ENCODE measurements around the gene PPP1R12B.
"Not testable (repeated sequence)": the region's sequence is repeated elsewhere in the genome, so short reads cannot be mapped to it uniquely, and the experiment has no call there.

The PPP1R12B gene

GRCh38 chr1:202588503-202589189, 240.1 kb downstream of the PPP1R12B start:
- DNase-seq = no peak

- no peak for DNase-seq
Measured at GRCh38 chr1:202589190-202589930, 240.9 kb downstream of the PPP1R12B start.

- DNase-seq = no peak
Measured at GRCh38 chr1:202590126-202590525, 241.6 kb downstream of the PPP1R12B start.

GRCh38 chr1:202590975-202591411, 242.5 kb downstream of the PPP1R12B start:
- no peak for DNase-seq

GRCh38 chr1:202591515-202591914, 243.0 kb downstream of the PPP1R12B start:
- no peak for DNase-seq

- no peak for DNase-seq
Measured at GRCh38 chr1:202592146-202592545, 243.6 kb downstream of the PPP1R12B start.

GRCh38 chr1:202593845-202594244, 245.3 kb downstream of the PPP1R12B start:
- DNase-seq = no peak

- DNase-seq = no peak
Measured at GRCh38 chr1:202596638-202597037, 248.1 kb downstream of the PPP1R12B start.

- no peak for DNase-seq
Measured at GRCh38 chr1:202597090-202597761, 248.7 kb downstream of the PPP1R12B start.

GRCh38 chr1:202599669-202600431, 251.4 kb downstream of the PPP1R12B start:
- DNase-seq = no peak

GRCh38 chr1:202600432-202601041, 252.0 kb downstream of the PPP1R12B start:
- DNase-seq = no peak

- DNase-seq = no peak
Measured at GRCh38 chr1:202603435-202603834, 254.9 kb downstream of the PPP1R12B start.

- no peak for DNase-seq
Measured at GRCh38 chr1:202605515-202605914, 257.0 kb downstream of the PPP1R12B start.

GRCh38 chr1:202612036-202612435, 263.5 kb downstream of the PPP1R12B start:
- DNase-seq = not testable (repeated sequence)

- DNase-seq = no peak
Measured at GRCh38 chr1:202613571-202613970, 265.1 kb downstream of the PPP1R12B start.

GRCh38 chr1:202614363-202615207, 266.1 kb downstream of the PPP1R12B start:
- DNase-seq = not testable (repeated sequence)

GRCh38 chr1:202615208-202615500, 266.7 kb downstream of the PPP1R12B start:
- not testable (repeated sequence) for DNase-seq

- no peak for DNase-seq
Measured at GRCh38 chr1:202615501-202616354, 267.2 kb downstream of the PPP1R12B start.

GRCh38 chr1:202616355-202616915, 267.9 kb downstream of the PPP1R12B start:
- no peak for DNase-seq

GRCh38 chr1:202619012-202619411, 270.5 kb downstream of the PPP1R12B start:
- not testable (repeated sequence) for DNase-seq

All from SHP77 treated with DMSO at 0.1 percent for 48 hours (cell line).